Left ventricle myocardium inferior (tissue), 1 donor: ENCODE measurements around the gene APOBEC3B. TPM values are rescaled to one million over a fixed set of nuclear protein-coding genes. Genes with fewer than 3 reads are reported as not detected.
"Not testable (repeated sequence)": the region's sequence is repeated elsewhere in the genome, so short reads cannot be mapped to it uniquely, and the experiment has no call there.

Source experiments
- DNase-seq: peaks from one replicate; pipeline ENCODE4 v3.0.0-alpha.2; 2020
- H3K27ac ChIP-seq: fragments of 200-600 bp; replicated peaks from 2 replicates; pipeline ENCODE4 v1.8.0; 2021
- H3K27me3 ChIP-seq: fragments of 200-600 bp; 2 replicates; pipeline ENCODE4 v1.8.0; 2021; ENCODE audit warnings: low read depth
- H3K36me3 ChIP-seq: fragments of 200-600 bp; 2 replicates; pipeline ENCODE4 v1.8.0; 2021
- H3K4me1 ChIP-seq: fragments of 200-600 bp; 2 replicates; pipeline ENCODE4 v1.8.0; 2021
- H3K4me3 ChIP-seq: fragments of 200-600 bp; 2 replicates; pipeline ENCODE4 v1.8.0; 2021; ENCODE audit warnings: mild to moderate bottlenecking, moderate library complexity
- H3K9me3 ChIP-seq: fragments of 200-600 bp; replicated peaks from 2 replicates; pipeline ENCODE4 v1.8.0; 2021
- intact Hi-C: fragments of 100-400 bp; cut with micrococcal nuclease; formaldehyde crosslinking; loops from one replicate; pipeline ENCODE4 v1.11.0; 2022
- total RNA-seq: library from RNA; stranded (reverse); fragmentation: NEBNext Ultra II Directional; extraction: Animal tissue kit (Norgen Biotek cat#: 25700); gene quantifications from one replicate; pipeline ENCODE4 v1.2.1, GENCODE V29; 2021
- TF ChIP-seq, protein P1 (sequence below): fragments of 200-600 bp; IDR thresholded peaks from 2 replicates; pipeline ENCODE4 v1.8.0; 2021; ENCODE audit warnings: antibody characterized with exemption, mild to moderate bottlenecking, borderline replicate concordance
- donor health status: DM: no; HTN: yes; CAD: no; lungs with severe emphysema.

APOBEC3B gene
- total RNA-seq, 1 donor from 2014 or later: 0.52 TPM

DNA sequence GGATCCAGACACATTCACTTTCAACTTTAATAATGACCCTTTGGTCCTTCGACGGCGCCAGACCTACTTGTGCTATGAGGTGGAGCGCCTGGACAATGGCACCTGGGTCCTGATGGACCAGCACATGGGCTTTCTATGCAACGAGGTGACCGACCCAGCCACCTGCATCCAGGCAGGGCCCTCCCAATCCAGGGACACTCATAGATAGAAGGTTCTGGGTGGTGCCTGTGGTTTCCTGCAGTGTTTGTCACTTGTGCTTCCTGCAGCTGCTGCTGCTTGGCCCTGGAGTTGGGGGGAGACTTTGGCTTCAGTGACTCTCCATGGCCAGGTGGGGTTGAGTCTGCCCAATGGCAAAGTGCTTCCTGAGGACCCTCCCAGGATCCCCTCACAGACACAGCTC, 7.3 kb downstream of the APOBEC3B start:
- H3K27ac ChIP-seq: no peak overlapping the region
- TF ChIP-seq, protein P1, sequence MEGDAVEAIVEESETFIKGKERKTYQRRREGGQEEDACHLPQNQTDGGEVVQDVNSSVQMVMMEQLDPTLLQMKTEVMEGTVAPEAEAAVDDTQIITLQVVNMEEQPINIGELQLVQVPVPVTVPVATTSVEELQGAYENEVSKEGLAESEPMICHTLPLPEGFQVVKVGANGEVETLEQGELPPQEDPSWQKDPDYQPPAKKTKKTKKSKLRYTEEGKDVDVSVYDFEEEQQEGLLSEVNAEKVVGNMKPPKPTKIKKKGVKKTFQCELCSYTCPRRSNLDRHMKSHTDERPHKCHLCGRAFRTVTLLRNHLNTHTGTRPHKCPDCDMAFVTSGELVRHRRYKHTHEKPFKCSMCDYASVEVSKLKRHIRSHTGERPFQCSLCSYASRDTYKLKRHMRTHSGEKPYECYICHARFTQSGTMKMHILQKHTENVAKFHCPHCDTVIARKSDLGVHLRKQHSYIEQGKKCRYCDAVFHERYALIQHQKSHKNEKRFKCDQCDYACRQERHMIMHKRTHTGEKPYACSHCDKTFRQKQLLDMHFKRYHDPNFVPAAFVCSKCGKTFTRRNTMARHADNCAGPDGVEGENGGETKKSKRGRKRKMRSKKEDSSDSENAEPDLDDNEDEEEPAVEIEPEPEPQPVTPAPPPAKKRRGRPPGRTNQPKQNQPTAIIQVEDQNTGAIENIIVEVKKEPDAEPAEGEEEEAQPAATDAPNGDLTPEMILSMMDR: no peak
- H3K4me1 ChIP-seq: no peaks in the 10 kb centered on the region

DNA sequence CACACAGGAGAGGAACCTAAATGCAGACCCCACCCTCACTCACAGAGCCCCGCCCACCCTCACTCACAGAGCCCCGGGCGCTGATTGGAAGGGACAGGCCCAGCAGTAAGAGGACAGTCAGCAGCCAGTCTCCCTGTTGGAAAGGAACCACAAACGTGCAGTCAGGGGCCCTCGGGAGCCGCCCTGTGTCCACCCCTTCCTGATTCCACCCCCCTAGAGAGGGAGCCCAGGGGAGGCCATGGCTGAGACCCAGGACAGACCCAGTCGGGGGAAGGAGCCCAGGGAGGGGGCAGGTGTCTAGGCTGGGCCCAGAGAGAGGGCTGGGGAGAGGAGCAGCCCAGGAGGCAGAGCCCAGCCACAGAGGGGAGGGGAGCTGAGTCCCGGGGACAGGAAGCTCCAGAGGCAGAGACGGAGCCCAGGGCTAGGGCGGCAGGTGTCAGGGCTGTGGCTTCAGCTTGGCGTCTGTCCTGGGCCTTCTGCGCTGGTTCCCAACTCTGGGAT, 10.8 kb downstream of the APOBEC3B start:
- intact Hi-C loops, DNase-seq: not testable (repeated sequence)

More for the DNA sequence above, 7.3 kb downstream of the APOBEC3B start:
- Histone ChIP-seq H3K36me3 (no peaks in the 10 kb centered on the region), H3K27me3 (no peaks in the 10 kb centered on the region), H3K4me3 (no peak overlapping the region), H3K9me3 (no peaks in the 10 kb centered on the region)
- no peak for DNase-seq
- intact Hi-C loops: no loop called here

GRCh38 chr22:38996105-38996504, 14.0 kb downstream of the APOBEC3B start:
- H3K9me3 ChIP-seq: no peaks in the 10 kb centered on the region
- no peak overlapping the region for H3K27ac ChIP-seq
- DNase-seq: no peak
- H3K4me3 ChIP-seq: no peak overlapping the region
- TF ChIP-seq, protein P1: no peak
- H3K27me3 ChIP-seq: peaks cover 37% of the 10 kb centered on the region
- H3K4me1 ChIP-seq: no peaks in the 10 kb centered on the region
- intact Hi-C loops: no loop called here
- H3K36me3 ChIP-seq: no peaks in the 10 kb centered on the region

More for the DNA sequence above, 10.8 kb downstream of the APOBEC3B start:
- not testable (repeated sequence) for H3K4me3 ChIP-seq, H3K9me3 ChIP-seq, H3K27ac ChIP-seq, H3K36me3 ChIP-seq, H3K4me1 ChIP-seq
- peaks cover 30% of the 10 kb centered on the region for H3K27me3 ChIP-seq

DNA sequence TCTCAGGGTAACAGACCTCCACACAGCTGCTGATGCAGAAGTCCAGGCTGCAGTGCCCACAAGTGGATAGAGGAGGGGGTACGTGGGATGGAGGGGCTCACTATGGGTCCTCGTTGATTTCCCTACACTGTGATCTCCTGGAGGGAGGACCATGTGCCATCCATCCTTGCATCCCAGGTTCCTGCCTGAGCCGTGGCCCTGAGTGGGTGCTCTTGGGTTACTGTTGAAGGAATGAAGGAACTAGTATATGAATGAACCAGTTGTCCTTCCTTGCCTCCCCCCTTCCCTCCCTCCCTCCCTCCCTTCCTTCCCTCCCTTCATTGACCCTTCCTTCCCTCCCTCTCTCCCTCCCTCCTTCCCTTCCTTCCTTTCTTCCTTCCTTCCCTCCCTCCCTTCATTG, 15.4 kb downstream of the APOBEC3B start:
- H3K27ac ChIP-seq: no peak overlapping the region
- peaks cover 37% of the 10 kb centered on the region for H3K27me3 ChIP-seq
- no peak for DNase-seq
- no peaks in the 10 kb centered on the region for H3K36me3 ChIP-seq
- no peaks in the 10 kb centered on the region for H3K9me3 ChIP-seq
- TF ChIP-seq, protein P1: no peak
- no peaks in the 10 kb centered on the region for H3K4me1 ChIP-seq
- no peak overlapping the region for H3K4me3 ChIP-seq
- intact Hi-C loops: no loop called here

DNA sequence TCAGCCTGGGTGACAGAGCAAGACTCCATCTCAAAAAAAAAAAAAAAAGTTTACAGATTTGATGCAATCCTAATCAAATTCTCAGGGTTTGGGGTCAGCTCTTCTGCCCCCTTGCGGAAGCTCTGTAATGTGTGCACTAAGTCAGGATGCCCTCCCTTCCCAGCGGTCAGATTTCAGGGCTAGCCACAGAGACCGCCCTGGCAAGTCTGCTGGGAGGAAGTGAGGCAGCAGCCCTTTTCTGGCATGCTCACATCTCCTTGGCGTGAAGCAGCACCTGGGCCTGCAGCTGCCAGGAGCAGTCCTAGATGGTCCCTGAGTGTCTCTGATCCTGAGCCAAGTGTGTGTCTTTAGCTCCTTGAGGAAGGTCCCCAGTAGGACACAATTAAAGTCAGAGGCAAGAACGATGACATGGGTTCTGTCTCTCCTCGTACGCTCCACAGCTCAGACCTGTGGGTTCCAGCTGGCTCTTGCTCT, 21.1 kb downstream of the APOBEC3B start:
- H3K4me1 ChIP-seq: peaks cover 3% of the 10 kb centered on the region
- peak; percentile 61 for DNase-seq
- H3K9me3 ChIP-seq: no peaks in the 10 kb centered on the region
- peaks cover 7% of the 10 kb centered on the region for H3K27me3 ChIP-seq
- no peaks in the 10 kb centered on the region for H3K36me3 ChIP-seq
- H3K4me3 ChIP-seq: no peak overlapping the region
- H3K27ac ChIP-seq: no peak overlapping the region
- TF ChIP-seq, protein P1: peak; percentile 83
- intact Hi-C loops: loop anchor here (10.0 kb wide), 2 partner anchors 112 to 238 kb away; no protein-coding TSS in a partner anchor

- intact Hi-C loops: loop anchor here (10.0 kb wide), 2 partner anchors 108 to 242 kb away; no protein-coding TSS in a partner anchor
- TF ChIP-seq, protein P1: no peak
- Histone ChIP-seq H3K27ac (no peak overlapping the region), H3K27me3 (no peaks in the 10 kb centered on the region), H3K4me1 (peaks cover 3% of the 10 kb centered on the region), H3K36me3 (no peaks in the 10 kb centered on the region), H3K9me3 (no peaks in the 10 kb centered on the region), H3K4me3 (no peak overlapping the region)
- DNase-seq: no peak
These were observed 25.0 kb downstream of the APOBEC3B start for GRCh38 chr22:39007177-39007576.

GRCh38 chr22:39008271-39008850, 26.2 kb downstream of the APOBEC3B start:
- H3K36me3 ChIP-seq, H3K27me3 ChIP-seq, H3K4me3 ChIP-seq, H3K4me1 ChIP-seq, H3K27ac ChIP-seq, H3K9me3 ChIP-seq, DNase-seq: not testable (repeated sequence)
- intact Hi-C loops: loop anchor here (10.0 kb wide), 2 partner anchors 106 to 244 kb away; no protein-coding TSS in a partner anchor
